SKM-1 (cell line): ENCODE data around the gene HESX1.

Experiments
- DNase-seq: peaks from one replicate; lab custom pipeline; 2025; ENCODE audit not compliant: unreplicated experiment; lab: John Stamatoyannopoulos, UW

HESX1 gene

DNA sequence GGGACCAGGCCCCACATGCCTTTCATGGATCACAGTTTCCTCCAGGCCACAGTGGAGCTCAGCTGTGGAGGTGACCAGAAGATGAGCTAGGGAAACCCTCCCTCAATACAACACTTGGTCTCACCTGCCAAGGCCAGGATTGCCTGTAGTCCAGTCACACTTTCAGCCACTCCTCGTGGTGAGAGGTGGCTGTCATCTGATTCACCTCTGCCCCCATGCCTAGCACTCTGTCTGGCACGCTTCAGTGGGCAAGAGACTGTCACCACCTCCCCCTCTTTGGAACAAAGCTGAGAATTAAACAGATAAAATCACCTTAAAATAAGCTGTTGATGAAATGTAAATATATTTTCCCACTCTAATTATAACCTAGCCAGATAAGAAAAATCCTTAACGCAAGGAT, 30.7 kb downstream of the HESX1 start:
- DNase-seq: no peak

DNA sequence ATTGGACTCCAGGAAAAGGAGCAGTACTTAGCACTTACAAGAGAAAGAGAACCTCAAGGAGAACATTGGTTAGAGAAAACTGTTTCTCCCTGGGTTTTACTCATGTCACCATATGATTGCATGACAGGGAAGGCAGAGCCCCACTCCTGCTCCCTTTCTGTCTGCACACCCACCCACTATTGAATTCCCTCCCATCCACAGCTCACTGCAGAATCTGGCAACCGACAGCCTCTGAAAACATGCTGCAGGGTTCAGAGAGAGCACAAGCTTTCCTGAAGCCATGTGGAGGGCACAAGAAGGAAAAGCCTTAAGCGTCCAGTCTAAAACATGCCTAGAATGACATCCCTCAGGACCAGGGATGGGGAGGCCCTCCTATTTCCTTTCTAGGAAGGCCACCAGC, 31.6 kb downstream of the HESX1 start:
- no peak for DNase-seq

DNA sequence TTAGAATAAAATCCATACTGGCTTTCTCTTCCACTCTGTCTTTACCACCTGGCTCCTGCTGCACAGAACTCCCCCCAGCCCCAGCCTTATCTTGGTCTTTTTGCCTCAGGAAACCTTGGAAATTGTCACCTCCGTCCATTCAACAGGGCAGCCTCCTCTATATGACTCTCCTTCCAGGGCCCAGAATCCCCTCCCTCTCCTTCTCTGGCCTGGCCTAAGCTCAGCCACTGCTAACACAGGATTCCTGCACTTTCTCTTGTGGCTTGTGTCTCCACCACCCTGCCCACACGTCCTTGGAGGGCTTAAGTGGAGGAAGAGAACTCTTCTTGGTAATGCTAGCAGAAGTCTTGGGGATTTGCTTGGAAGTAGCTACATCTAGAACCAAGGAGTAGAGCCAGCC, 33.1 kb downstream of the HESX1 start:
- no peak for DNase-seq

DNA sequence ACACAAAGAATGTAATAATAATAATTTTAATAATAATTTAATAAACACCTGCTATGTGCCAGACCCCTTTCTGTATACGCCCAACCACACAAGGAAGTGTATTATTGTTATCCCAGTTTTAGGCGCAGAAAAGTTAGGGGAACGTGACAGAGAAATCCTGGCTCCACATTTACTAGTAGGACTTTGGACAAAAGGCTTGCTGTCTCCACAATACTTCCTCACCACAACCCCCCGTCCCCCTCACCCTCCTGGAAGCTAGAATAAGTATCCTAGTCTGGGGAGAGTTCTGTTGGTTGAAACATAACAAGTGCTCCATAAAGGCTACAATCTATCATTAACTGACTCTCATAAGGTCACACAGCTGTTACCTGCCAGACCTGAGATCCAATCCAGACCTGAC, 34.1 kb downstream of the HESX1 start:
- no peak for DNase-seq

DNA sequence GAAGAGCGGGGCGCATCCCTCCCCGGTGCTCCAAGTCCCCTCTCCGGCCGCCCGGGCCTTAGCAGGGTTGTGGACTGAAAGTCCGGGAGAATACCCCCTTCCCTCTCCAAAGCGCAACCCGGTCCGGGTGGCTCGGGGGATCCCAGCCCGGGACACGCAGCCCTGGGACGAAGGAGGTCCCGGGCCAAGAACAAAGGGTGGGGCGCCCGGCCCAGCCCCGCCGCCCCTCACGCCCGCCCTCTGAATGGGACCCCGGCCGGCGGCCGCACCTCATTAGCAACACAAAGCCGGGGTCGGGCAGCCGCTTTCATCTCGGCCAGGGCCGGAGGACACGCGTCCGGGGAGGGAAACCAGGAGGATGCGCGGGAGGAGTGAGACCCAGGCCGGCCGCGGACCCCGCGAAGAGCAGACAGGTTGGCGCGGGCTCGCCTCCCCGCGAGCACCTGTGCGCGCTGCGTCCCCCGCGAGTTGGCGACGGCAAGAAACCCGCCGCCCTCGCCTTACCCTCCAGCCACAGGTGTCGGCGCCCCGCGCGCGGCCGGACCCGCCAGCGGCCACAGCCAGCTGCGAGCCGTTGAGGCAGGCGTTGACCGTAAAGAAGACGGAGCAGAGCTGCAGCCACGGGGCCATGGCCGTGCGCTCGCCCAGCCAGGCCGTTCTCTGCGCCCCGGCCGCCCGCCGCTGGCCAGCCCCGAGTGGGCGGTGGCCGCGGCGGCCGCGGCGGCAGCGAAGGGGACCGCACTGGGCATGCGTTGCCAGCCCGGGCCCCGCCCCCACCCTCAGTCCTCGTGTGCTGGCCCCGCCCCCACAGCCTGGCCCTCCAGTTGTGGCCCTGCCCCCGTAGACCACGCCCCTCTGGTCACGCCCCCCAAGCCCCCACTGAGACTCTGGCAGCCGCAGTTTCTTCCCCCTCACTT, 34.9 kb downstream of the HESX1 start, which contains the start of gene IL17RD:
TSS of gene IL17RD (minus strand) at position 697 of the 917 bp plus-strand sequence. CDS start at position 630, 67 bp downstream.
- no peak for DNase-seq

DNA sequence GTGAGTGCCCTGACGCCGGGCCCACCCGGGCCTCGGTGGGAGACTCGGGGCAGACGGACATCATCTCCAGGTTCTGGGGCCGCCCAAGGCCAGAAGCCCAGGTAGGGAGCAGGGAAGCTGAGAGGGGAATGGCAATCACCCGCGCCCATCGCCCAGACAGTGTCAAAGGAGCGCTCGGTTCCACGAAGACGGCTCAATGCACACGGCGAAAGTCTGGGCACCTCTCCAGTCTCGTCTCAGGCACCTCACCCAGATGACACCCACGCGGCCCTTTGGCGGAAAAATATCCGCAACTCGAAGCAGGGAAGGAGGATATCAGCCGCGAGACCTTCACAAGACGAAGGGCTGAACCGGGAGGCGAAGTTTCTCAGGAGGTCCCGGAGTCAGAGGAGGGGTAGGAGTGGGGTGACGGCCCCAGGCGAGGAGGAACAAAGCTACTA, 35.5 kb downstream of the HESX1 start:
- no peak for DNase-seq

DNA sequence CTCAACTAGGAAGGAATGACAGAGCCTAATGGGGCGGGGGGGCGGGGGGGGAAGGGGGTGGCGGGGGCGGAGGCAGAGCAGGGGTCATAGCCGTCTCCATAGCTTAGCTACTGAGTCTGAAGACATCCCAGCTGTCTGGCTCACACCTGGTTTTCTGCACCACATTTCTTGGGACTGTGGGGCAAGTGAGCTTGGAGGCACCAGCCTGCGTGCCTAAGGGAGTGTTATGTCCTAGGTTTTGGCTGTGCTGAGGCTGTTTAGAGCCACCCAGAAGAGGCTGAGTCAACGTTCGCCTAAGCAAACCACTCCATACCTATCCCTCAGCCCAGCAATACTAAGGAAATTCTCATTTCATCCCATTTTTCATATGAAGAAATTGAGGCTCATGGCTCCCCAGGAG, 36.0 kb downstream of the HESX1 start:
- no peak for DNase-seq

DNA sequence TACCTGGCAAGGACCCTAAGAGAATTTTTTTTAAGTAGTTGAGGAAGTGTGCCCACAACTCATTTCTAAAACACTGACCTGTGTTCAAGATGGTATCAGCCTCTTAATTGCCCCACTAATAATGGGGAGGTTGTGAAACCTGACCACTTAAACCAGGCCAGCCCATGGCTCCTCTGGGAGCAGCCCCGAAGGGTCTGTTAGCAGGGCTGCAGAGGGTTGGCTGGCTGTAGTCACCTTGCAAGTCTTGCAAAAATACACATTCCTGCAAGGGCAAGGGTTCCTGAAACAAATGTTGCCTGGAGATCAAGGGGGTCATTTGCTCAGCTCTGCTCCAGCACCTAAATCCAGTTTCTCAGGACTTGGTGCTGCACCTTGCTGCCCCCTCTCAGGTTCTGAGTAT, 37.9 kb downstream of the HESX1 start:
- no peak for DNase-seq

DNA sequence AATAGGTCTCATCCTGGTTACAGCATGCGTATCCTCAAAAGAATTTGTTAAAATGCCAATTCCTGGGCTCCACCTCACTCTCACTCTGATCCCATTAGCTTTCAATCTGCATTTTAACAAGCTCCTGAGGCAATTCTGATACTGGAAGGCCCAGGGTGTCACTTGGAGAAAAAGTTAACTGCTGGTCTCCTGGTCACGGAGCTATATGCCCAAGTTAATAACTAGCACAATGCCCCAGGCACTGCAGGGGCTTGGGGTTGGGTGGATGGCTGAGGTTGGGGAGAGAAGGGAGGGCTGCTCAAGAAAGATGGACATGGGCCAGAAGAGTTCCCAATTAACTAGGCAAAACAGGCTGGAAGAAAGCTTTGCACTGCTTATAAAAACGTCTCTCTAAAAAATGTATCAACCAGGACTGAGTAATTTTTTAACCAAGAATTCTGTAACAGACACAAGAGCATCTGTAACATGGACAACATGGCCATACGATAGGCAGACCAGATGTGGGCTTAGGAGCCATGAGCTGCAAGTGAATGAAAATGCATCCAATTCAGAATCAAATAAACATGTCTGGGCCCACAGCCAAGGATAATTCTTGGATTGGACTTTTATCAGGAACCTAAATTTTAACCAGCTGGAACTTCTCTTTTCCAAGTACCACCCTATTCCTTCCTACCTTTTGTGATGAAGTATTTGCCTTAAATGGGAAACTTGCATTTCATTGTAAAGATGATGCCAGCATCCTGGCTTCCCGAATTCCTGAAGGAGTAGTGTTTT, 38.8 kb downstream of the HESX1 start:
- DNase-seq: no peak

DNA sequence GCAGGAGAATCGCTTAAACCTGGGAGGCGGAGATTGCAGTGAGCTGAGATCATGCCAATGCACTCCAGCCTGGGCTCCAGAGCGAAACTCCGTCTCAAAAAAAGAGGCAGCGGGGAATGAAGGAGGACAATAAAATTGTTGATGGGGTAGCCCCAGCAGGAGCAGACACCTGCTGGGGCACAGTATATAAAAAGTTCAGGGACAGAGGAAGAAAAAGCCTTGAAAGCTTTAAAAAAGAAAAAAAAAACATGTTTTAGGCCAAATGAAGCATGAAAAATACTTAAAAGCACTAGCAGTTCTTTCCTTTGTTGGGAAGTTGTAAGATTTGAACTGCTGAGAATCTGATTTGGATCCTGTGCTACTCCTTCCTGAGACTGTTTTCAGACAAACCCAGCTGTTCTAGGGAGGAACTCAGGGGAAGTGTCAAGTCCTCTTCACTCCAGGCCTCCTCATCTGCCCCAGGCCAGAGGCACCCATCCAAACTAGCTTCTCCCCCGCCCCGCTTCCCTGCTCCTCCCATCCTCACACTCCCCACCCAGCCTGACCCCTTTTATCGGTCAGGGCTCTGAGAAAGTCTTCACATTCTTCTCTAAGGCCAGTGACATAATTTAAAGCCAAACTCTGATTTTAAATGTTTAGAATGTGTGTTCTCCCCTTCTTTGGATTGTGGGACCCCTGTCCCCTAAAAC, 39.6 kb downstream of the HESX1 start:
- DNase-seq: no peak

DNA sequence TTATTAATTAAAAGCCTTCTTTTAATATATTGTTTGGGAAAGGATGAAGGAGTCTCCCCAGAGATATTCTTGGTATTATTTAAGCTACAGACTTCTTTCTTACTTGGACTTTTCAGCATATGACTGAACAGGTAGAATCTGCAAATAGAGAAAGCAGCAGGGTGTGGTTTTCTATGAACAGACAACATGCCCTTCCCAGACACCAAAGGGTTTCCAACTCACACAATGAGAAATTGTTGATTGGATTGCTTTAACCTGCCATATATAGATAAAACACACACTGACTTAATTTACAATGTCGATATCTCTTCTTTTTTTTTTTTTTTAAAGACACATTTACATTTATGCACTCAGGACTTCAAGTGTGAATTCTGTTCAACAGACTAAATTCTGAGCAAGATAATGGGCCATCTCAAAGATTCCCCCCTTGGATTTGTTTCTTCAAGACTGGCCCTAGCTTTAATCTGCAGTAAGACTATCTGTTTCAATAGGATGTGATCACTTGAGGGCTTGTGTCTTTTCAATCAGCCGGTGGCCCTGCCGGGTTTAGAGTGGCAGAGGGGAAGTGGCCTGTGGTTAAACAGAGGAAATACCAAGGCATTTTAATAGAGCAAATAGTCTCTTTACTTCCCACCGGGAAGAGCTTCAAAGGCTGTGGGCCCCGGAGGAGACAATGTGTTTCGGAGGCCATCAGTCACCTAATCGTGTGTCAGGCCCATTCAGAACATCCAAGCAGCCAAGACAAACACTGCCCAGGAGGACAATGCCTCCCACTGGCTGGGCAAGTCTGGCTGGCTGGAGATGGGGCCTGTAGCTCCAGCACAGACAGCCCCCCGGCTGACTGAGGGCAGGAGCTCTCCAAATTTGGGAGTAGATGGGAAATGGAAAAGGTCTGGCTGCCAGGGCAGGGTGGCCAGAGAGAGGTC, 40.7 kb downstream of the HESX1 start:
- DNase-seq: no peak

DNA sequence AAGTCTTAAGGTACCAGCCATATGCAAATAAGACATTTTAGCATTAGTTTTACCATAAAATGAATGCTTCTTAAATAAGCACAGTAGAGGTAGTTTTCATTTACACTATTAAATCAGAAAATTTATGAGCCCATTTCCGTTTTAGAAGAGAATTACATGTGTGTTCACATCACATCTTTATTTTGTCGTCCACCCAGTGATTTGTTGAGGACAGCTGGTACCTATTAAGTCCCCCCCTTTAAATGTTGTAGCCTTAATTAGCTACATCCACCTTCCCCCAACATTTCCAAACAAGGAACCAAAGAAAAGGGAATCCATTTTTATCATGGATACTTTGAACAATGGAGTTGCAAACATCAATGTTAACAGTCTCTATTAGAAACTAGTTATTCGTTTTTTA, 41.5 kb downstream of the HESX1 start:
- no peak for DNase-seq

DNA sequence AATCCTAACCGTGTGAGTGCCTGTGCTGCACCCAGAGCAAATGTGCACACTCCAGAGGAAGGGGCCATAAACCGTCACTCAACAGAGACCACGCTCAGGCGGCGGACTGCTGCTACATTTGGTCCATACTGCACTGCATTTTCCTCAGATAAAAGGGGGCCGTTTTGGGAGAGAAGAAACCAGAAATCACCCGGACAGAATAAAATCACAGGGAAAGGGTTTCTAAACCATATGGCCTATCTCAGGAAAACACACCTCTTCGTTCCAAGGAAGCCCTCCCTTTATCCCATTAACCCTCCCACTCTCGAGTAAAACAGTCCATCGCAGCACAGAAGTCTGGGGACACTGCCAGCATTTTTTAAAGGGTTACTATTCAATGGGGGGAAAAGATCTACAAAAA, 42.2 kb downstream of the HESX1 start:
- no peak for DNase-seq

DNA sequence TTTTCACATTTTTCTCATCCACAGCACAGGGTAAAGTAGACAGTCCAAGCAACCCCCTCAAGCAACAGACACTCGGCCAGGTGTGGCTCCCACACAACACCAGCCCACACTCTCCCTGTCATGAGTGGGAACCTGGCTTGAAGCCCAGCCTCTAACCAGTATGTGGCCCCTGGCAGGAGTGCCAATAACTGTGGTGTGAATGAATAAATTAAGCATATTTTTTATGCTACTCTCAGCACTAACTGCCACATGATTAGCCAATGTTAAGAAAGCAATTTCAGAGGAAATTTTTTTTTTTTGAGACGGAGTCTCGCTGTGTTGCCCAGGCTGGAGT, 44.5 kb downstream of the HESX1 start:
- no peak for DNase-seq

DNA sequence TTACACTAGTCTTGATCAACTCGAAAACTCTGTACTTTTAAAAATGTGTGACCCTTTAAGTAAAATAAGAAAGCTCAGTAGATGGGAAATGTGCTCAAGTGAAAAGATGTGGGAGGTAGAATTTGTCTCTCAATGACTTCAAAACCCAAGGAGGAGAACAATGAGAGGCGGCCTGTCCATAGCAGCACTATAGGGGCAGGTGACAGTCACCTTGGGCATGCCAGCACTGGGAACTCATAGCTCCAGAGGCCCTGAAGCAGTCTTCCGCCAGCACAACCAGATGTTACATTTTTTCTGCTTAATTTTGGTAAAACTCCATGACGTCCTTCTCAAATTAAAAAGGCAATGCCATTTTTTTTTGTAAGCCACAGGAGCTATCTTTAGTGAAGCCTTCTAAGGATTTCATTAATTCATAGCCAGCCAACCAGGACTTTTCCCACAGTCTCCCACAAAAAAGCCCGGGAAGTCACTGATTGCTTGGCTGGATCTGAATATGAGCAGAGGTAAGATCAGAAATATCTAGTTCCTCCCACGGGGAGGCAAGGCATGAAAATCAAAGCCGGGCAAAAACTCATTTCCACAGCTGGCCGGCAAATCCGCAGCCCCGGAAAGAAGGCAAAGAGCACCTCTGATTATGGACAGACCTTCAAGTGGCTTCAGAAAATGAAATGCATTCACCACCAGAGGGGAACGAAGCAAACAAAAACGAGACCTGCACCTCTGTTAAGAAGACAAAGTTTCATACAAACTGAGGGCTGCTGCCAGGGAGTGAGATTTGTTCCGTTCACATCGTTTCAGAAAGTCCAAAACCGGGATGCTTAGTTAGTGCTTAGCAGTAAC, 45.1 kb downstream of the HESX1 start:
- no peak for DNase-seq

DNA sequence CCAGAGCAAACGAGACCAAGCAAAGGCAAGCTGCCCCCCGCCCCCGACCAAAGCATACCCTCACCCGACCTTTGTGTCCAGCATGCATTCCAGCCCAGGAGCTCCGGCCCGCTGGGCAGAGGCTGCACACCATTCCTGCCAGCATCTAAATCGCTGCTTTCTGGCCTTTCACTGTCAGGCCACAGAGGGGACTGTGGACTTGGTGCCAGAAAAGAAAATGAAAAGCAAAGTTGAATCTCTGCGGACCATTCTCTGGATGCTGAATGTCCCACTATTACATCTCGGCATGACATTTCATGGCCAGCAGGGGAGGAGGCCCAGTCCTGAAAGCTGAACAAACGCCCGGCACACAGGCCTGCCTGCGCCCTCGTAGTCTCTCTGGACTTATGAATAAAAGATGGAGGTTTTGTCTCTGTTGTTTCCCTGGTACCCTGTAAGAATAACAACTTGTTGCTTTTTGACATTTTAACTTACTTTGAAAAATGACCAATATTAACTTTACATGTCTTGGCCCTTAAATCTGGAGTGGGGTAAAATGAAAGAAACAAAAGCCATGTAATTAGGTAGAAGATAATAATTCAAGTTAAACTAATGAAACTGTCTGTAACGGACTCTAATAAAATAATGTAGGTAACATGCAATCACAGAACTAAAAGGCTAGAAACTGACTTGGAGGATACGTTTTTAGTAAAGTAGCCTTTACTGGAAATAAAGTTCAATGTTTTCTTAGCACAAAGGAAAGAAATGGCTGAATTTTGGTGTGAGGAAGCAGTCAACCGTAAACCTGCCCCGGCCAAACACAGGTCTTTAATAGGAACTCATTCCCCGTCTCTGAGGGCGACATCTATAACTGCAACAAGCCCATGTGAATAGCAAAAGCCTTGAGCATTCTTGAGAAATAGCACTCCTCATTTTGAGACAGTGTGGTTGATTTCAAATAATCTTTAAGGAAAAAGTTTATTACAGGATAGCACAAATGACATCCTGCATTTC, 47.3 kb downstream of the HESX1 start:
- no peak for DNase-seq

DNA sequence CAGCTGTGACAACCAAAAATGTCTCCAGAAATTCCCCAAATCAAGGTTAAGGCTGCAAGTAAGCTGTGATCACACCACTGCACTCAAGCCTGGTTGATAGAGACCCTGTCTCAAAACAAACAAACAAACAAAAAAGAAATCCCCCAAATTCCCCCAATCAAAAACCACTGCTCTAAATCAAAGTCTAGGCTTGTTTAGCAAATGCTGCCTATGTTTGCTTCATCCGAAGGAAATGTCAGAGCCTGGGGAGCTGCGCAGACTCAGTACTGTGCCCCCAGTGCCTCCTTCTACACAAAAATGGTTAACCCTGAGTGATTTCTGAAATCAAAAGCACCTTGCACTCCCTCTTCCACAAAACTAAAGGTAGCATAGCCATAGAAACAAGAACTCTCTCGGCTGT, 48.0 kb downstream of the HESX1 start:
- no peak for DNase-seq

DNA sequence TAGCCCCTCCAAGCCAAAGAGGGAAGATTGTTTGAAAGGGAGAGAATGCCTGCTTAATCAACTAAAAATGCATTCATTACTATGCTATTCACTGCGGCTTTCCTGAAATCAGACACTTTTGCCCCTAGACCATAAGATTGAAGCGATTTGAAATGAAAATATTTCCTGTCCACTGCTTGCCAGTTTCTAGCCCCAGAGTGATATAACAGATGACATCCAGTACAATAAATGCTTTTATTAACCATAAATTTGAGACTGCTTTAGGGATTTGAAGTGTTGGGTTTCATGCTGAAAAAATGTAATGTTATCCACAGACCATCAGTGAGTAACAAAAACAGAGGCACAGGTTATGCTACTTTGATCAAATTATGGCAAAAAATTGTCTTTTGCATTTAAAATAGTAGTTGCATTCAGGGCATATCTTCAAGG, 48.7 kb downstream of the HESX1 start:
- no peak for DNase-seq
